SK-N-MC (cell line): Measurements from ENCODE around the gene GNG5.

Experiments used
- DNase-seq: peaks from one replicate; pipeline ENCODE4 v3.0.0-alpha.2; 2011; ENCODE audit warnings: low read depth, low spot score
- H3K27ac ChIP-seq: fragments of 200-600 bp; sonication (generic); 2 replicates; pipeline ENCODE4 v1.5.1; 2016; ENCODE audit warnings: mixed run types
- H3K36me3 ChIP-seq: fragments of 200-600 bp; sonication (generic); 2 replicates; pipeline ENCODE4 v1.6.1; 2017; ENCODE audit warnings: antibody characterized with exemption, low read length, mixed read lengths; ENCODE audit not compliant: insufficient read depth
- H3K4me3 ChIP-seq: fragments of 200-600 bp; sonication (generic); 2 replicates; pipeline ENCODE4 v1.5.1; 2016
- H3K9ac ChIP-seq: fragments of 200-600 bp; sonication (generic); 2 replicates; pipeline ENCODE4 v1.8.0; 2017; ENCODE audit warnings: mixed run types, mixed read lengths; ENCODE audit not compliant: insufficient read length
- H3K9me3 ChIP-seq: fragments of 200-600 bp; sonication (generic); 2 replicates; pipeline ENCODE4 v1.6.1; 2017; ENCODE audit warnings: low read depth, mild to moderate bottlenecking, antibody characterized with exemption, low read length, moderate library complexity, mixed read lengths
- EZH2 ChIP-seq: fragments of 200-600 bp; sonication (generic); IDR thresholded peaks from one replicate; pipeline ENCODE4 v1.6.1; 2017; ENCODE audit warnings: antibody characterized with exemption
- FOXP2 ChIP-seq: optimal IDR thresholded peaks from 2 replicates; pipeline ENCODE3; 2011; ENCODE audit warnings: mild to moderate bottlenecking, moderate library complexity; ENCODE audit not compliant: insufficient read depth; ENCODE audit errors: extremely low read length, control extremely low read depth
- POLR2AphosphoS5 ChIP-seq: IDR thresholded peaks from 2 replicates; pipeline ENCODE4 v1.6.1; 2012; ENCODE audit warnings: mild to moderate bottlenecking, low read depth, low read length, borderline replicate concordance

The GNG5 gene

GRCh38 chr1:84506002-84506728 is at the start of gene GNG5, which contains the start of gene SPATA1:
Gene GNG5, minus strand, starts transcription at chr1:84506581. Its CDS starts 490 bp downstream, at chr1:84506091.
Gene SPATA1, plus strand, starts transcription at chr1:84506386. Its CDS starts 9,974 bp downstream, at chr1:84516360.
- Histone ChIP-seq H3K27ac (no peak within 1 kb of the TSS), H3K36me3 (peaks cover 12% of the 10 kb centered on the region), H3K9ac (peak within 1 kb of the TSS; percentile 92), H3K4me3 (peak within 1 kb of the TSS; percentile 87), H3K9me3 (no peaks in the 10 kb centered on the region)
- TF ChIP-seq FOXP2 (no peak), POLR2AphosphoS5 (peak; percentile 81)
- DNase-seq: peak; percentile 47

GRCh38 chr1:84550826-84551225 is 44.4 kb upstream of the GNG5 start:
- TF ChIP-seq POLR2AphosphoS5 (no peak; the same call in 1 of the 2 replicates), EZH2 (no peak), FOXP2 (no peak)
- DNase-seq: peak; percentile 78
- Histone ChIP-seq H3K4me3 (peak overlapping the region; percentile 50; the same call in 1 of the 2 replicates), H3K9me3 (no peaks in the 10 kb centered on the region), H3K27ac (peak overlapping the region; percentile 42; the same call in 1 of the 2 replicates), H3K36me3 (no peaks in the 10 kb centered on the region), H3K9ac (no peak overlapping the region)

GRCh38 chr1:84541679-84542078 is 35.3 kb upstream of the GNG5 start:
- TF ChIP-seq POLR2AphosphoS5 (no peak), EZH2 (no peak), FOXP2 (no peak)
- no peak overlapping the region for H3K27ac ChIP-seq
- DNase-seq: no peak

GRCh38 chr1:84540759-84541158 is 34.4 kb upstream of the GNG5 start:
- DNase-seq: no peak
- Histone ChIP-seq H3K36me3 (no peaks in the 10 kb centered on the region), H3K9me3 (no peaks in the 10 kb centered on the region), H3K4me3 (peak overlapping the region; percentile 34), H3K9ac (peak overlapping the region; percentile 2), H3K27ac (peak overlapping the region; percentile 86)
- TF ChIP-seq POLR2AphosphoS5 (no peak), EZH2 (no peak), FOXP2 (no peak)

More at GRCh38 chr1:84541679-84542078, 35.3 kb upstream of the GNG5 start:
- H3K9ac ChIP-seq: no peak overlapping the region
- no peaks in the 10 kb centered on the region for H3K9me3 ChIP-seq
- no peak overlapping the region for H3K4me3 ChIP-seq
- H3K36me3 ChIP-seq: no peaks in the 10 kb centered on the region

- TF ChIP-seq EZH2 (no peak), POLR2AphosphoS5 (no peak), FOXP2 (no peak)
- peak overlapping the region; percentile 86 for H3K27ac ChIP-seq
- no peak for DNase-seq
Measured at GRCh38 chr1:84539972-84540371, 33.6 kb upstream of the GNG5 start.

GRCh38 chr1:84538599-84538998 is 32.2 kb upstream of the GNG5 start:
- Histone ChIP-seq H3K4me3 (no peak overlapping the region), H3K9ac (no peak overlapping the region), H3K27ac (no peak overlapping the region; the same call in 1 of the 2 replicates), H3K9me3 (no peaks in the 10 kb centered on the region), H3K36me3 (no peaks in the 10 kb centered on the region)
- DNase-seq: no peak
- no peak for TF ChIP-seq FOXP2
- no peak for TF ChIP-seq POLR2AphosphoS5
- TF ChIP-seq EZH2: no peak

More at GRCh38 chr1:84539972-84540371, 33.6 kb upstream of the GNG5 start:
- Histone ChIP-seq H3K36me3 (no peaks in the 10 kb centered on the region), H3K9ac (no peak overlapping the region), H3K9me3 (no peaks in the 10 kb centered on the region), H3K4me3 (peak overlapping the region; percentile 54; the same call in 1 of the 2 replicates)

- no peak for DNase-seq
Measured at GRCh38 chr1:84525779-84526178, 19.4 kb upstream of the GNG5 start.

GRCh38 chr1:84524590-84524989 is 18.2 kb upstream of the GNG5 start:
- no peak overlapping the region for H3K27ac ChIP-seq
- no peak overlapping the region for H3K4me3 ChIP-seq
- H3K36me3 ChIP-seq: no peaks in the 10 kb centered on the region
- no peak for DNase-seq
- H3K9me3 ChIP-seq: no peaks in the 10 kb centered on the region; the same call in 1 of the 2 replicates
- TF ChIP-seq POLR2AphosphoS5: no peak
- no peak for TF ChIP-seq FOXP2
- no peak for TF ChIP-seq EZH2
- H3K9ac ChIP-seq: no peak overlapping the region

More at GRCh38 chr1:84525779-84526178, 19.4 kb upstream of the GNG5 start:
- Histone ChIP-seq H3K4me3 (no peak overlapping the region), H3K36me3 (no peaks in the 10 kb centered on the region), H3K27ac (no peak overlapping the region), H3K9ac (no peak overlapping the region), H3K9me3 (no peaks in the 10 kb centered on the region; the same call in 1 of the 2 replicates)
- TF ChIP-seq EZH2 (no peak), FOXP2 (no peak), POLR2AphosphoS5 (no peak)
